ENCODE measurements around the gene MAN2B2.

Gene MAN2B2

GRCh38 chr4:6542951-6543350, 32.0 kb upstream of the MAN2B2 start:
- H3K14ac ChIP-seq (ENCODE audit: low read length), result no peak overlapping the region
- H2BK12ac ChIP-seq (ENCODE audit: low read length), result no peak overlapping the region
- peak overlapping the region in 1 of 2 donors; percentile 59 for H3K4me3 ChIP-seq (ENCODE audit: low read length in 2 of 2)
- H3K27me3 ChIP-seq (ENCODE audit: control insufficient read depth in 3 of 3, insufficient read depth in 3 of 3, low read depth in 1 of 3, low read length in 3 of 3), result peaks cover 0 to 8% (median 0%) of the 10 kb centered on the region in 3 experiments
- no peak overlapping the region for H3K27ac ChIP-seq (replicated peaks; ENCODE audit: low read length)
- no peak overlapping the region for H3K18ac ChIP-seq (ENCODE audit: low read length)
- H2BK120ac ChIP-seq (ENCODE audit: low read depth, low read length), result no peak overlapping the region
- whole genome bisulfite sequencing, 2 donors (ENCODE audit: extremely low coverage in 2 of 2, insufficient read length in 2 of 2, insufficient replicate concordance in 1 of 2), result no CpG with 5 or more reads among the region's 12 CpGs
- H4K91ac ChIP-seq (ENCODE audit: low read depth, low read length, poor library complexity), result no peak overlapping the region
- no peaks in the 10 kb centered on the region for H3K79me1 ChIP-seq (ENCODE audit: low read depth, low read length)
- H3K9me3 ChIP-seq (replicated peaks in 1 of 2; ENCODE audit: control insufficient read depth in 2 of 2, insufficient read depth in 1 of 2, low read depth in 1 of 2, low read length in 2 of 2), result no peaks in the 10 kb centered on the region
- no peak overlapping the region for H3K4me2 ChIP-seq (ENCODE audit: insufficient read depth, low read length, poor library complexity, severe bottlenecking)
- H2AK5ac ChIP-seq (ENCODE audit: low read depth, low read length), result no peak overlapping the region
- H3K9ac ChIP-seq (ENCODE audit: low read depth, low read length, poor library complexity), result no peak overlapping the region
- H2AFZ ChIP-seq (ENCODE audit: low read length), result no peak overlapping the region
- no peaks in the 10 kb centered on the region for H3K36me3 ChIP-seq (replicated peaks in 1 of 2; ENCODE audit: control insufficient read depth in 2 of 2, insufficient read depth in 2 of 2, low read length in 2 of 2)
- H2BK5ac ChIP-seq (ENCODE audit: low read length), result no peak overlapping the region
- H3K23ac ChIP-seq (ENCODE audit: low read depth, low read length, poor library complexity), result no peak overlapping the region
- H3K4ac ChIP-seq (ENCODE audit: low read length), result no peak overlapping the region
- no peaks in the 10 kb centered on the region for H3K4me1 ChIP-seq (ENCODE audit: control insufficient read depth in 2 of 2, insufficient read depth in 1 of 2, low read depth in 1 of 2, low read length in 2 of 2)
- no peak for DNase-seq (ENCODE audit: low spot score)
- H2BK15ac ChIP-seq (ENCODE audit: low read length), result no peak overlapping the region
- H4K8ac ChIP-seq (ENCODE audit: low read depth, low read length), result no peak overlapping the region

- WGBS, 2 donors (ENCODE audit: extremely low coverage in 2 of 2, insufficient read length in 2 of 2, insufficient replicate concordance in 1 of 2), result no CpG with 5 or more reads among the region's 4 CpGs
These were observed 28.9 kb upstream of the MAN2B2 start for GRCh38 chr4:6546091-6546490.

GRCh38 chr4:6546681-6547447, 28.1 kb upstream of the MAN2B2 start:
- peaks cover 0 to 4% of the 10 kb centered on the region in 2 donors for H3K9me3 ChIP-seq (replicated peaks in 1 of 2; ENCODE audit: control insufficient read depth in 2 of 2, insufficient read depth in 1 of 2, low read depth in 1 of 2, low read length in 2 of 2)
- no peak overlapping the region for H2AK5ac ChIP-seq (ENCODE audit: low read depth, low read length)
- no peak overlapping the region for H3K18ac ChIP-seq (ENCODE audit: low read length)
- H2BK120ac ChIP-seq (ENCODE audit: low read depth, low read length), result no peak overlapping the region
- no peak overlapping the region for H2BK15ac ChIP-seq (ENCODE audit: low read length)
- no peak overlapping the region for H4K91ac ChIP-seq (ENCODE audit: low read depth, low read length, poor library complexity)
- no peaks in the 10 kb centered on the region for H3K4me1 ChIP-seq (ENCODE audit: control insufficient read depth in 2 of 2, insufficient read depth in 1 of 2, low read depth in 1 of 2, low read length in 2 of 2)
- H3K4me3 ChIP-seq (ENCODE audit: low read length in 2 of 2), result no peak overlapping the region
- DNase-seq (ENCODE audit: low spot score), result peak; percentile 86
- no peaks in the 10 kb centered on the region for H3K36me3 ChIP-seq (replicated peaks in 1 of 2; ENCODE audit: control insufficient read depth in 2 of 2, insufficient read depth in 2 of 2, low read length in 2 of 2)
- H3K23ac ChIP-seq (ENCODE audit: low read depth, low read length, poor library complexity), result no peak overlapping the region
- peaks cover 0 to 18% (median 2%) of the 10 kb centered on the region in 3 experiments for H3K27me3 ChIP-seq (ENCODE audit: control insufficient read depth in 3 of 3, insufficient read depth in 3 of 3, low read depth in 1 of 3, low read length in 3 of 3)
- H4K8ac ChIP-seq (ENCODE audit: low read depth, low read length), result no peak overlapping the region
- H2BK5ac ChIP-seq (ENCODE audit: low read length), result no peak overlapping the region
- no peaks in the 10 kb centered on the region for H3K79me1 ChIP-seq (ENCODE audit: low read depth, low read length)
- H3K4ac ChIP-seq (ENCODE audit: low read length), result no peak overlapping the region
- H3K4me2 ChIP-seq (ENCODE audit: insufficient read depth, low read length, poor library complexity, severe bottlenecking), result no peak overlapping the region
- H3K9ac ChIP-seq (ENCODE audit: low read depth, low read length, poor library complexity), result no peak overlapping the region
- H2AFZ ChIP-seq (ENCODE audit: low read length), result no peak overlapping the region
- H3K14ac ChIP-seq (ENCODE audit: low read length), result no peak overlapping the region
- no peak overlapping the region for H3K27ac ChIP-seq (replicated peaks; ENCODE audit: low read length)
- no CpG with 5 or more reads among the region's 19 CpGs for WGBS, 2 donors (ENCODE audit: extremely low coverage in 2 of 2, insufficient read length in 2 of 2, insufficient replicate concordance in 1 of 2)
- no peak overlapping the region for H2BK12ac ChIP-seq (ENCODE audit: low read length)

More at GRCh38 chr4:6546091-6546490, 28.9 kb upstream of the MAN2B2 start:
- Histone ChIP-seq H3K4me1 (ENCODE audit: control insufficient read depth in 2 of 2, insufficient read depth in 1 of 2, low read depth in 1 of 2, low read length in 2 of 2) (no peaks in the 10 kb centered on the region), H2BK12ac (ENCODE audit: low read length) (no peak overlapping the region), H3K27me3 (ENCODE audit: control insufficient read depth in 3 of 3, insufficient read depth in 3 of 3, low read depth in 1 of 3, low read length in 3 of 3) (peaks cover 0 to 18% (median 2%) of the 10 kb centered on the region in 3 experiments), H2BK5ac (ENCODE audit: low read length) (no peak overlapping the region), H3K9ac (ENCODE audit: low read depth, low read length, poor library complexity) (no peak overlapping the region), H4K91ac (ENCODE audit: low read depth, low read length, poor library complexity) (no peak overlapping the region), H2BK120ac (ENCODE audit: low read depth, low read length) (no peak overlapping the region), H2BK15ac (ENCODE audit: low read length) (no peak overlapping the region), H3K23ac (ENCODE audit: low read depth, low read length, poor library complexity) (no peak overlapping the region), H3K27ac (replicated peaks; ENCODE audit: low read length) (no peak overlapping the region), H3K79me1 (ENCODE audit: low read depth, low read length) (no peaks in the 10 kb centered on the region), H3K9me3 (replicated peaks in 1 of 2; ENCODE audit: control insufficient read depth in 2 of 2, insufficient read depth in 1 of 2, low read depth in 1 of 2, low read length in 2 of 2) (no peaks in the 10 kb centered on the region), H3K4me2 (ENCODE audit: insufficient read depth, low read length, poor library complexity, severe bottlenecking) (no peak overlapping the region), H3K36me3 (replicated peaks in 1 of 2; ENCODE audit: control insufficient read depth in 2 of 2, insufficient read depth in 2 of 2, low read length in 2 of 2) (no peaks in the 10 kb centered on the region), H3K4ac (ENCODE audit: low read length) (no peak overlapping the region), H3K14ac (ENCODE audit: low read length) (no peak overlapping the region), H3K4me3 (ENCODE audit: low read length in 2 of 2) (no peak overlapping the region), H2AFZ (ENCODE audit: low read length) (no peak overlapping the region), H4K8ac (ENCODE audit: low read depth, low read length) (no peak overlapping the region), H3K18ac (ENCODE audit: low read length) (no peak overlapping the region), H2AK5ac (ENCODE audit: low read depth, low read length) (no peak overlapping the region)
- no peak for DNase-seq (ENCODE audit: low spot score)

GRCh38 chr4:6548201-6548881, 26.6 kb upstream of the MAN2B2 start:
- Histone ChIP-seq H2AFZ (ENCODE audit: low read length) (no peak overlapping the region), H3K9ac (ENCODE audit: low read depth, low read length, poor library complexity) (no peak overlapping the region), H2BK15ac (ENCODE audit: low read length) (no peak overlapping the region), H3K14ac (ENCODE audit: low read length) (no peak overlapping the region), H3K79me1 (ENCODE audit: low read depth, low read length) (no peaks in the 10 kb centered on the region), H3K4me1 (ENCODE audit: control insufficient read depth in 2 of 2, insufficient read depth in 1 of 2, low read depth in 1 of 2, low read length in 2 of 2) (no peaks in the 10 kb centered on the region), H3K9me3 (replicated peaks in 1 of 2; ENCODE audit: control insufficient read depth in 2 of 2, insufficient read depth in 1 of 2, low read depth in 1 of 2, low read length in 2 of 2) (peaks cover 0 to 4% of the 10 kb centered on the region in 2 donors), H2AK5ac (ENCODE audit: low read depth, low read length) (no peak overlapping the region), H3K27ac (replicated peaks; ENCODE audit: low read length) (no peak overlapping the region), H3K27me3 (ENCODE audit: control insufficient read depth in 3 of 3, insufficient read depth in 3 of 3, low read depth in 1 of 3, low read length in 3 of 3) (peaks cover 0 to 27% (median 2%) of the 10 kb centered on the region in 3 experiments), H4K91ac (ENCODE audit: low read depth, low read length, poor library complexity) (no peak overlapping the region), H3K4me2 (ENCODE audit: insufficient read depth, low read length, poor library complexity, severe bottlenecking) (no peak overlapping the region), H4K8ac (ENCODE audit: low read depth, low read length) (no peak overlapping the region), H3K18ac (ENCODE audit: low read length) (no peak overlapping the region), H3K36me3 (replicated peaks in 1 of 2; ENCODE audit: control insufficient read depth in 2 of 2, insufficient read depth in 2 of 2, low read length in 2 of 2) (no peaks in the 10 kb centered on the region), H2BK12ac (ENCODE audit: low read length) (no peak overlapping the region), H3K4me3 (ENCODE audit: low read length in 2 of 2) (no peak overlapping the region), H3K23ac (ENCODE audit: low read depth, low read length, poor library complexity) (no peak overlapping the region), H3K4ac (ENCODE audit: low read length) (no peak overlapping the region), H2BK5ac (ENCODE audit: low read length) (no peak overlapping the region), H2BK120ac (ENCODE audit: low read depth, low read length) (no peak overlapping the region)
- no CpG with 5 or more reads among the region's 8 CpGs for WGBS, 2 donors (ENCODE audit: extremely low coverage in 2 of 2, insufficient read length in 2 of 2, insufficient replicate concordance in 1 of 2)
- DNase-seq (ENCODE audit: low spot score), result peak; percentile 21
